ENCODE data around the gene ITPR3.

Gene ITPR3

GRCh38 chr6:33640361-33640760 is 19.2 kb downstream of the ITPR3 start:
- no peak for DNase-seq

GRCh38 chr6:33641144-33641543 is 20.0 kb downstream of the ITPR3 start:
- DNase-seq: no peak

GRCh38 chr6:33641602-33642001 is 20.5 kb downstream of the ITPR3 start:
- DNase-seq: no peak

GRCh38 chr6:33642897-33643296 is 21.8 kb downstream of the ITPR3 start:
- DNase-seq: no peak

- no peak for DNase-seq
Observed at GRCh38 chr6:33651403-33651802, 30.3 kb downstream of the ITPR3 start.

GRCh38 chr6:33652002-33652401 is 30.9 kb downstream of the ITPR3 start:
- no peak for DNase-seq

GRCh38 chr6:33654831-33655554 is 33.9 kb downstream of the ITPR3 start:
- DNase-seq: peak in 1 of 2 donors; percentile 22

GRCh38 chr6:33656844-33657243 is 35.7 kb downstream of the ITPR3 start:
- no peak for DNase-seq

- no peak for DNase-seq
Observed at GRCh38 chr6:33658982-33659689, 38.0 kb downstream of the ITPR3 start.

GRCh38 chr6:33659986-33660385 is 38.9 kb downstream of the ITPR3 start:
- DNase-seq: no peak

GRCh38 chr6:33661106-33661838 is 40.1 kb downstream of the ITPR3 start:
- no peak for DNase-seq

GRCh38 chr6:33662318-33662717 is 41.2 kb downstream of the ITPR3 start:
- DNase-seq: no peak

GRCh38 chr6:33663028-33663427 is 41.9 kb downstream of the ITPR3 start:
- no peak for DNase-seq

GRCh38 chr6:33663727-33664449 is 42.8 kb downstream of the ITPR3 start:
- no peak for DNase-seq

GRCh38 chr6:33664506-33665057 is 43.5 kb downstream of the ITPR3 start:
- DNase-seq: no peak

- no peak for DNase-seq
Observed at GRCh38 chr6:33665957-33666356, 44.8 kb downstream of the ITPR3 start.

GRCh38 chr6:33667072-33667471 is 46.0 kb downstream of the ITPR3 start:
- DNase-seq: no peak

GRCh38 chr6:33667776-33668175 is 46.7 kb downstream of the ITPR3 start:
- no peak for DNase-seq

- no peak for DNase-seq
Observed at GRCh38 chr6:33668328-33668727, 47.2 kb downstream of the ITPR3 start.

GRCh38 chr6:33668914-33669313 is 47.8 kb downstream of the ITPR3 start:
- DNase-seq: no peak

- no peak for DNase-seq
Observed at GRCh38 chr6:33670086-33670660, 49.1 kb downstream of the ITPR3 start.

GRCh38 chr6:33670971-33671743 is 50.0 kb downstream of the ITPR3 start:
- DNase-seq: no peak
